Psoas muscle (tissue), 8 donors: ENCODE data around the gene PCYT1B. TPM values are rescaled to one million over a fixed set of nuclear protein-coding genes. Genes with fewer than 3 reads are reported as not detected.

Experiments
- ATAC-seq, 4 donors: fragments of 200-7000 bp; cut with Tn5 transposase; one replicate each; pipeline ENCODE4 v1.9.1; 2020; ENCODE audit warnings: moderate library complexity in 3 of 4, mild to moderate bottlenecking in 2 of 4
- DNase-seq, 2 donors: peaks; one replicate each; pipeline ENCODE4 v3.0.0-alpha.2; 2020
- H3K27ac ChIP-seq: fragments of 200-600 bp; one replicate; pipeline ENCODE4 v1.8.0; 2022
- H3K27me3 ChIP-seq, 3 donors: fragments of 200-600 bp in 1 of 3; one replicate each; pipeline versions ENCODE4 v1.6.1 to v1.8.0; 2013 to 2022; ENCODE audit warnings: low read length in 2 of 3, mild to moderate bottlenecking in 2 of 3, moderate library complexity in 1 of 3; ENCODE audit not compliant: insufficient read depth in 3 of 3
- H3K36me3 ChIP-seq, 2 donors: fragments of 200-600 bp in 1 of 2; one replicate each; pipeline versions ENCODE4 v1.6.1 to v1.8.0; 2013 to 2022; ENCODE audit warnings: low read depth in 1 of 2, mild to moderate bottlenecking in 1 of 2, moderate library complexity in 1 of 2; ENCODE audit not compliant: insufficient read depth in 1 of 2
- H3K4me1 ChIP-seq: fragments of 200-600 bp; one replicate; pipeline ENCODE4 v1.8.0; 2022
- H3K4me3 ChIP-seq: fragments of 200-600 bp; one replicate; pipeline ENCODE4 v1.8.0; 2022; ENCODE audit warnings: mild to moderate bottlenecking
- H3K9me3 ChIP-seq: fragments of 200-600 bp; one replicate; pipeline ENCODE4 v1.8.0; 2022
- WGBS, 3 donors: extraction: QIAGEN DNeasy Blood & Tissue Kit; methylation state at CpG; one replicate each; pipeline versions ENCODE4 v1.1.6 to v1.1.7; 2013; 5-methylcytosine and 5-hydroxymethylcytosine counted together
- intact Hi-C, 2 donors: fragments of 100-400 bp; cut with DNase I; formaldehyde crosslinking; loops; one replicate each; pipeline versions ENCODE4 v1.11.0 to v1.14.2; 2022
- polyA plus RNA-seq, 3 donors: library from polyadenylated mRNA; stranded (reverse); fragments of 200-250 nt; gene quantifications; one replicate each; pipeline ENCODE4 v1.2.3, GENCODE V29; 2013
- total RNA-seq, 4 donors: library from RNA; stranded (reverse); fragmentation: NEBNext Ultra II Directional in 2 of 4; extraction: Animal tissue kit (Norgen Biotek cat#: 25700) in 2 of 4; gene quantifications; one replicate each; pipeline versions ENCODE4 v1.2.1 to v1.2.4, GENCODE V29; 2021 to 2023
- TF ChIP-seq, protein P1 (sequence below): fragments of 200-600 bp; IDR thresholded peaks from one replicate; pipeline ENCODE4 v1.8.0; 2022; ENCODE audit warnings: antibody characterized with exemption
- donor health status: healthy with polysubstance abuse.
- donor health status: DM: no; HTN: no; CAD: no; lungs with moderate emphysema.
- donor health status: Bipolar disorder and iron deficiency.
- donor health status: healthy.
- donor health status: DM: yes; HTN: yes; CAD: no.
- donor health status: DM: no; HTN: no; CAD: no.
- donor health status: DM: no; HTN: no; CAD: no.
- donor health status: DM: yes; HTN: yes; CAD: no.

The PCYT1B gene
- total and polyA plus RNA-seq, 7 donors, result 0.01 to 0.41 (median 0.08) TPM; not detected in 2

DNA sequence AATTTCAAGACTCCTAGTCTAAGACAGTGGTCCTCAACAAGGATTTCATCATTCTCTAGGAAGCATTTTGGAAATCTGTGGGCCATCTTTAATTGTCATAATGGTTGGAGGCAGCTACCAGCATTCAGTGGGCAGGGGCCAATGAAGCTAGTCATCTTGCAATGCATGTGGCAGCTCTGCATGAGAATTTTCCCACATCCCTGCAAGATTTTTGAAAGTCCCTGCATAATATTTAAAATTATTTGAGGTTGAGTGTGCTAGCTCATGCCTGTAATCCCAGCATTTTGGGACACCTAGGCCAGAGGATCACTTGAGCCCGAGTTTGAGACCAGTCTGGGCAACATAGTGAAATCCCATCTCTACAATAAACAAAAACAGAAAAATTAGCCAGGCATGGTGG, 44.0 kb downstream of the PCYT1B start:
- H3K9me3 ChIP-seq, result no peaks in the 10 kb centered on the region
- H3K4me1 ChIP-seq, result no peaks in the 10 kb centered on the region
- TF ChIP-seq, protein P1, sequence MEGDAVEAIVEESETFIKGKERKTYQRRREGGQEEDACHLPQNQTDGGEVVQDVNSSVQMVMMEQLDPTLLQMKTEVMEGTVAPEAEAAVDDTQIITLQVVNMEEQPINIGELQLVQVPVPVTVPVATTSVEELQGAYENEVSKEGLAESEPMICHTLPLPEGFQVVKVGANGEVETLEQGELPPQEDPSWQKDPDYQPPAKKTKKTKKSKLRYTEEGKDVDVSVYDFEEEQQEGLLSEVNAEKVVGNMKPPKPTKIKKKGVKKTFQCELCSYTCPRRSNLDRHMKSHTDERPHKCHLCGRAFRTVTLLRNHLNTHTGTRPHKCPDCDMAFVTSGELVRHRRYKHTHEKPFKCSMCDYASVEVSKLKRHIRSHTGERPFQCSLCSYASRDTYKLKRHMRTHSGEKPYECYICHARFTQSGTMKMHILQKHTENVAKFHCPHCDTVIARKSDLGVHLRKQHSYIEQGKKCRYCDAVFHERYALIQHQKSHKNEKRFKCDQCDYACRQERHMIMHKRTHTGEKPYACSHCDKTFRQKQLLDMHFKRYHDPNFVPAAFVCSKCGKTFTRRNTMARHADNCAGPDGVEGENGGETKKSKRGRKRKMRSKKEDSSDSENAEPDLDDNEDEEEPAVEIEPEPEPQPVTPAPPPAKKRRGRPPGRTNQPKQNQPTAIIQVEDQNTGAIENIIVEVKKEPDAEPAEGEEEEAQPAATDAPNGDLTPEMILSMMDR, result no peak
- no peak overlapping the region for H3K4me3 ChIP-seq
- H3K27ac ChIP-seq, result no peak overlapping the region
- intact Hi-C loops, result no loop called here
- 38 to 87% (median 83%) methylated on average over 1 of the region's 1 CpG for WGBS, 3 donors
- no peaks in the 10 kb centered on the region for H3K36me3 ChIP-seq
- ATAC-seq (no peak), DNase-seq (no peak)
- peaks cover 0 to 3% (median 0%) of the 10 kb centered on the region in 3 donors for H3K27me3 ChIP-seq

DNA sequence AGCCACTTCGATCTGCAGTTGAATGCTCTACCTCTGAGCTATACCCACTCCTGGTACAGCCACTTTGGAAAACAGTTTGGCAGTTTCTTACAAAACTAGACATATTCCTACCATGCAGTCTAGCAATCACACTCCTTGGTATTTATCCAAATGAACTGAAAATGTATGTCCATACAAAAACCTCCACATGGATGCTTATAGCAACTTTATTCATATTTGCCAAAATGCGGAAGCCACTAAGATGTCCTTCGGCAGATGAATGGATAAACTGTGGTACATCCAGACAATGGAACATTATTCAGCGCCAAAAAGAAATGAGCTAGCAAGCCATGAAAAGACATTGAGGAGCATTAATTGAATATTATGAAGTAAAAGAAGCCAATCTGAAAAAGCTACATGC, 45.3 kb downstream of the PCYT1B start:
- no peaks in the 10 kb centered on the region for H3K36me3 ChIP-seq
- intact Hi-C loops, result no loop called here
- WGBS, 3 donors, result 88 to 96% (median 94%) methylated on average over 4 of the region's 4 CpGs
- H3K27ac ChIP-seq, result no peak overlapping the region
- ATAC-seq, result no peak
- peaks cover 0 to 3% (median 0%) of the 10 kb centered on the region in 3 donors for H3K27me3 ChIP-seq
- no peak overlapping the region for H3K4me3 ChIP-seq
- no peaks in the 10 kb centered on the region for H3K4me1 ChIP-seq
- DNase-seq, result no peak
- TF ChIP-seq, protein P1, result no peak
- H3K9me3 ChIP-seq, result no peaks in the 10 kb centered on the region

DNA sequence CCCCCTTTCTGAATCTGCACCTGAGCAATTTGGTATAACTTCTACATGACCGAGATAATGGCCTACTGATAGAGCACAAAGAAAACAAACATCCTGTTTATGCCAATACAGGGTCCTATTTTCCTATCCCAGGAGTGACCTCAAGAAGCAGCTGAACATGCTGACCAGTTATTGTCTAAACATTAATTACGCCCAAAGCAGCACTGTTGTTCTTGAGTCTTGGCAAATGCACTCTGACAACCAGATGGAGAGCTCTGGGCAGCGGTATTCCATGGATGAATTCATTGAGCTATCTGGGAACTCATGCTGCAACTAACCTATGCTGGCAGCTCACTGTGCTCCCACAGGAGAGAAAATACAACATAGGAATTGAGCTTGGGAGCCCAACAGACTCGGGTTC, 52.6 kb downstream of the PCYT1B start:
- Histone ChIP-seq H3K9me3 (no peaks in the 10 kb centered on the region), H3K4me1 (no peaks in the 10 kb centered on the region), H3K4me3 (no peak overlapping the region), H3K36me3 (no peaks in the 10 kb centered on the region), H3K27ac (no peak overlapping the region), H3K27me3 (no peaks in the 10 kb centered on the region)
- DNase-seq (no peak), ATAC-seq (no peak)
- intact Hi-C loops, result no loop called here
- TF ChIP-seq, protein P1, result no peak
- 66 to 73% (median 72%) methylated on average over 4 of the region's 4 CpGs for WGBS, 3 donors

DNA sequence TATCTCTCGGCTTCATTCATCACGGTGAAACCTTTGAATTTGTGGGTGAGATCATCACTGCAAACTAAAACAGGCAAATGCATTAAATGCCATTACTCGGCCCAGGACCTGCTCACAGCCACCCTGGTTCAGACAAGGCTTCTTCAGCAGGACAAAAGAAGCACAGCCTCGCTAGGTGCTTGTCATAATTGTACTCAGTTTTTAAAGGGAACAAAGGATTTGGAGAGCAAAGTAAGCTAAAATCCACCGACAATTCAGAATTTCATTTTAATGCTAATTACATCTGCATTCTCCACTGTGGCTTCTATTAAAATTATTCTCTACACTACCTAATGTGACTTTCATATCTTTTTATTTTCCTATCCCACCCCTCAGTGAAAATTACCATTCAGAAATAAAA, 57.0 kb downstream of the PCYT1B start:
- Histone ChIP-seq H3K27me3 (no peaks in the 10 kb centered on the region), H3K36me3 (no peaks in the 10 kb centered on the region), H3K9me3 (no peaks in the 10 kb centered on the region), H3K4me1 (no peaks in the 10 kb centered on the region), H3K4me3 (no peak overlapping the region), H3K27ac (no peak overlapping the region)
- intact Hi-C loops, result no loop called here
- 79 to 92% (median 90%) methylated on average over 5 of the region's 5 CpGs for WGBS, 3 donors
- TF ChIP-seq, protein P1, result no peak
- no peak for DNase-seq
- no peak for ATAC-seq

DNA sequence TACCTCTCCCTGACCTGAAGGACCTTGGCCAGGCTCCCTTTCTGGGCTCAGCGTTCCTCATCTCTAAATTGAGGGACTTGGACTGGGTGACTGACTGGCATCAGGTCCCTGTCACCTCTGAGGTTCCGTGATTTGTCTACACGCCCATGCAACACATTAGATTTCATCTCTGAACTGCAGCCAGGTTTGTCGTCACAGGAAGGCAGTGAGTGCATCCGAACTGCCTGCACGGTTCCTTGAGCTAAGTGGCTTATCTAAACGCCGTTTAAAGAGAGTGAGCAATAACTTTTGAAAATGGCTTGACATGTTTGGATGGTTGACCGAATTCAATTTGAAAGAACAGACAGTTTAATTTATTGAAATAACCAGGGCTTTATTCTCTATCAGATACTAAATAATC, 70.1 kb downstream of the PCYT1B start:
- H3K4me1 ChIP-seq, result no peaks in the 10 kb centered on the region
- ATAC-seq, result no peak
- 69 to 83% (median 73%) methylated on average over 9 of the region's 9 CpGs for WGBS, 3 donors
- TF ChIP-seq, protein P1, result no peak
- no peak overlapping the region for H3K27ac ChIP-seq
- H3K36me3 ChIP-seq, result no peaks in the 10 kb centered on the region
- no peaks in the 10 kb centered on the region for H3K27me3 ChIP-seq
- intact Hi-C loops, result no loop called here
- no peak for DNase-seq
- H3K9me3 ChIP-seq, result no peaks in the 10 kb centered on the region
- H3K4me3 ChIP-seq, result no peak overlapping the region
